ENCODE results near the gene PMM1. TPM values are rescaled to one million over a fixed set of nuclear protein-coding genes. Genes with fewer than 3 reads are reported as not detected.

PMM1 gene
- total RNA-seq, 1 donor from 2014 or later: 39.4 TPM

DNA sequence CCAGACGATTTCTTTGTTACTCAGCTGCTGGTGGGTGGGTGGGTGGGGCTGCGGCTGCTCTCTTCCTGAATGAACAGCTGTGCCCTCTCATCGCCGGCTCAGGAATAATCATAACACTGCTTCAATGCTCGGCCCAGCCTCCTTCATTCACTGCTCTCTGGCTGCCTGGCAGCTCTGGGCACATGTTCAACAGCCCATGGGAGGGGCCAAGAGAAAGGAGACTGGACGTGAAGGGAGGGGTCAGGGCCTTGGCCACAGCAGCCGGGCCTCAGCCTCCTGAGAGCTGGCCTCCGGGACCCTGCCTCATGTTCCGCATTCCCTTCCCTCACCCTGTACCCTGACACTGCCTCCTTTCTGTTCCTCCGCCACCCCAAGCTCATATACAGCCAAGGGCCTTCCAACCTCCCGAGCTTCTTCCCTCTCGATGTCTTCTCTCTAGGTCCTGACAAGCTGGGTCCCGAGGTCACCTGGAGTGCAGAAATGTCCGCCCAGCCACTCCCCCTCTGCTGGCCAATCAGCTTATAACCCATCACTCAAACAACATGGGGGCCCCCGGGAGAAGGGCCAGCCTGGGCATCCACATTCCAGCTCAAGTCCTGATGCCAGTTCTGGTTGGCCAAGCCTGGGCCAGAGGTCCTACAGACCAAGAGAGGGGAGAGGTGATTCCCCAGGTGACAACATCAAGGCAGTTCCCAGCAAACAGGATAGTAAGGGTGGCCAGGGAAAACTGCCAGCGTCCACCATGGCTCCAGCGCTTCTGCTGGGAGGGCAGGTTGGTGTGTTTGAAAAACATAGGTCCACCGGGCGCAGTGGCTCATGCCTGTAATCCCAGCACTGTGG, 32.0 kb downstream of the PMM1 start:
- no peaks in the 10 kb centered on the region for H3K79me2 ChIP-seq (ENCODE audit: insufficient read depth, low read length)
- H3K27ac ChIP-seq (ENCODE audit: low read depth, low read length): peak overlapping the region; percentile 60
- FAIRE-seq (no peak), DNase-seq (ENCODE audit: low read depth) (peak; percentile 86)
- Mint-ChIP-seq H3K4me3 (ENCODE audit: unreplicated experiment) (no peak overlapping the region), H3K9me3 (ENCODE audit: unreplicated experiment) (no peaks in the 10 kb centered on the region), H3K4me1 (ENCODE audit: low read depth, unreplicated experiment) (peaks cover 40% of the 10 kb centered on the region), H3K27me3 (ENCODE audit: low read depth, unreplicated experiment) (no peaks in the 10 kb centered on the region), H3K36me3 (ENCODE audit: low read depth, unreplicated experiment) (no peaks in the 10 kb centered on the region), H3K27ac (ENCODE audit: unreplicated experiment) (peak overlapping the region; percentile 77)
- peak overlapping the region; percentile 73 for H3K4me2 ChIP-seq (ENCODE audit: low read length)
- no peaks in the 10 kb centered on the region for H4K20me1 ChIP-seq (ENCODE audit: insufficient read depth, low read length)
- no peaks in the 10 kb centered on the region for H3K36me3 ChIP-seq (ENCODE audit: insufficient read depth, low read length)
- H3K4me3 ChIP-seq (ENCODE audit: insufficient read depth, low read depth, low read length): no peak overlapping the region
- peaks cover 40% of the 10 kb centered on the region for H3K4me1 ChIP-seq (ENCODE audit: insufficient read depth, low read length)
- TF ChIP-seq, protein P1, sequence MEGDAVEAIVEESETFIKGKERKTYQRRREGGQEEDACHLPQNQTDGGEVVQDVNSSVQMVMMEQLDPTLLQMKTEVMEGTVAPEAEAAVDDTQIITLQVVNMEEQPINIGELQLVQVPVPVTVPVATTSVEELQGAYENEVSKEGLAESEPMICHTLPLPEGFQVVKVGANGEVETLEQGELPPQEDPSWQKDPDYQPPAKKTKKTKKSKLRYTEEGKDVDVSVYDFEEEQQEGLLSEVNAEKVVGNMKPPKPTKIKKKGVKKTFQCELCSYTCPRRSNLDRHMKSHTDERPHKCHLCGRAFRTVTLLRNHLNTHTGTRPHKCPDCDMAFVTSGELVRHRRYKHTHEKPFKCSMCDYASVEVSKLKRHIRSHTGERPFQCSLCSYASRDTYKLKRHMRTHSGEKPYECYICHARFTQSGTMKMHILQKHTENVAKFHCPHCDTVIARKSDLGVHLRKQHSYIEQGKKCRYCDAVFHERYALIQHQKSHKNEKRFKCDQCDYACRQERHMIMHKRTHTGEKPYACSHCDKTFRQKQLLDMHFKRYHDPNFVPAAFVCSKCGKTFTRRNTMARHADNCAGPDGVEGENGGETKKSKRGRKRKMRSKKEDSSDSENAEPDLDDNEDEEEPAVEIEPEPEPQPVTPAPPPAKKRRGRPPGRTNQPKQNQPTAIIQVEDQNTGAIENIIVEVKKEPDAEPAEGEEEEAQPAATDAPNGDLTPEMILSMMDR (IDR thresholded peaks at IDR 0.05; ENCODE audit: insufficient read depth, low read depth, low read length): no peak
- TF ChIP-seq EZH2 (IDR thresholded peaks at IDR 0.05; ENCODE audit: insufficient read depth, low read length): no peak
- H3K9ac ChIP-seq (ENCODE audit: low read length): peak overlapping the region; percentile 33
- no peaks in the 10 kb centered on the region for H3K9me3 ChIP-seq (ENCODE audit: insufficient read depth, low read depth, low read length)
- no peaks in the 10 kb centered on the region for H3K27me3 ChIP-seq (ENCODE audit: insufficient read depth, low read length)
- peak overlapping the region; percentile 78 for H2AFZ ChIP-seq (ENCODE audit: low read depth, low read length)

GRCh38 chr22:41556561-41556960, 33.1 kb downstream of the PMM1 start:
- peaks cover 3% of the 10 kb centered on the region for H3K27me3 Mint-ChIP-seq (ENCODE audit: low read depth, unreplicated experiment)

More at GRCh38 chr22:41556561-41556960, 33.1 kb downstream of the PMM1 start:
- Histone ChIP-seq H3K4me3 (ENCODE audit: insufficient read depth, low read depth, low read length) (no peak overlapping the region), H4K20me1 (ENCODE audit: insufficient read depth, low read length) (no peaks in the 10 kb centered on the region), H3K27me3 (ENCODE audit: insufficient read depth, low read length) (no peaks in the 10 kb centered on the region), H3K4me2 (ENCODE audit: low read length) (peak overlapping the region; percentile 73), H3K9ac (ENCODE audit: low read length) (peak overlapping the region; percentile 65), H3K9me3 (ENCODE audit: insufficient read depth, low read depth, low read length) (no peaks in the 10 kb centered on the region), H3K36me3 (ENCODE audit: insufficient read depth, low read length) (no peaks in the 10 kb centered on the region), H2AFZ (ENCODE audit: low read depth, low read length) (no peak overlapping the region), H3K27ac (ENCODE audit: low read depth, low read length) (no peak overlapping the region), H3K79me2 (ENCODE audit: insufficient read depth, low read length) (no peaks in the 10 kb centered on the region), H3K4me1 (ENCODE audit: insufficient read depth, low read length) (peaks cover 29% of the 10 kb centered on the region)
- peaks cover 34% of the 10 kb centered on the region for H3K4me1 Mint-ChIP-seq (ENCODE audit: low read depth, unreplicated experiment)
- H3K4me3 Mint-ChIP-seq (ENCODE audit: unreplicated experiment): no peak overlapping the region
- DNase-seq (ENCODE audit: low read depth) (no peak), FAIRE-seq (no peak)
- H3K27ac Mint-ChIP-seq (ENCODE audit: unreplicated experiment): no peak overlapping the region
- TF ChIP-seq, protein P1 (IDR thresholded peaks at IDR 0.05; ENCODE audit: insufficient read depth, low read depth, low read length): no peak
- TF ChIP-seq EZH2 (IDR thresholded peaks at IDR 0.05; ENCODE audit: insufficient read depth, low read length): no peak
- H3K36me3 Mint-ChIP-seq (ENCODE audit: low read depth, unreplicated experiment): no peaks in the 10 kb centered on the region
- H3K9me3 Mint-ChIP-seq (ENCODE audit: unreplicated experiment): no peaks in the 10 kb centered on the region
